HG02678 (cell line): Measurements from ENCODE around the gene MSTN.
"Not testable (repeated sequence)": the region's sequence is repeated elsewhere in the genome, so short reads cannot be mapped to it uniquely, and the experiment has no call there.

ENCODE experiments used
- ATAC-seq: cut with Tn5 transposase; IDR thresholded peaks from one replicate; pipeline ENCODE4 v1.9.1; 2021; ENCODE audit warnings: mild to moderate bottlenecking, moderate library complexity; ENCODE audit not compliant: unreplicated experiment

The MSTN gene

DNA sequence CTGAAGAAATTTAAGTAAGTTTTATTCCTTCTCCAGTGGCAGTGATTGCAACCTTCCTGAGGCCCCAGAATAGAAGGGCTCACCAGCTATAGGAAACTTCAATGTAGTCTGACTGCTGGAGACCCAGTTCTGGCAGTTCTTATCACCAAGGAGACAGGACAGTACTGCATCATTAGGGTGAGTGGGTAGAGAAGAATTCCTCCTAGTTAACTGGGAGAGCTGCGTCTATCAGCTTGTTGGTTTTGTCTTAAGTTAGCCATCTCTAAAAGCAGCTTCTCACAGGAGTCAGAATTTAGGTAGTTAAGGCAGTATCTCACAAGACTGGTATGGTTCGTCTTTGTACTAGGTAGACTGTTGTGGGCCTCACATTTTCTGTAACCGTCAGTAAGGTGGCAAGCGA, 3.3 kb upstream of the MSTN start:
- no peak for ATAC-seq

DNA sequence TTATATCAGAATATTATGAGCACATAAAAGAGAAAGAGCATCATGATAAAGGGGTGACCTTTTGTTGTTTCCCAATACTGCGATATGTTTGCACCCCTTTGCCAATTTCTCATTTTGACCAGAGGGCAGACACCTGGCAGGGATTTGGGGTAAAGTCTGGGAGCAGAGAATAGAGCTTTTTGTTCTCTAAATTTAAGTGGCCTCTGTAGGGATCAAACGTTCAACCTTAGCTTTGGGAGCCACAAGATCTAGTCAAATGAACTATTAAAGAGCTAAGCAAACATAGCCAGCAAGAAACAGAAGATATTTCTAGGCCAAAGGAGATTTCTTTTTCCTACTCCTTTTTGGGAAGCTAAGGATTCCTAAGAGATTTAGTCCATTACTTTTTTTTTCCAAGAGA, 1.1 kb upstream of the MSTN start:
- ATAC-seq = no peak

DNA sequence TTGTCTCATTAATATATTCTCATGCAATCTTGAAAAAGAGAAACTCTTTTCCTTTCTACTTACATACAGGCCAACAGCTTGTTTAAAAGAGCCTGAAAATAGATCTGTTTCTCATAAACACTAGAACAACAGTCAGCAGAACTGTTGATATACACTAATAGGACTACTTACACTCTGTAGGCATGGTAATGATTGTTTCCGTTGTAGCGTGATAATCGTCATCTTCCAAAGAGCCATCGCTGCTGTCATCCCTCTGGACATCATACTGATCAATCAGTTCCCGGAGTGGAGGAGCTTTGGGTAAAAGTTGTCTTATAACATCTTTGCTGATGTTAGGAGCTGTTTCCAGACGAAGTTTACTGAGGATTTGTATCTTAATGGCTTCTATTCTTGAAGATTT, 476 bp downstream of the MSTN start:
- no peak for ATAC-seq

DNA sequence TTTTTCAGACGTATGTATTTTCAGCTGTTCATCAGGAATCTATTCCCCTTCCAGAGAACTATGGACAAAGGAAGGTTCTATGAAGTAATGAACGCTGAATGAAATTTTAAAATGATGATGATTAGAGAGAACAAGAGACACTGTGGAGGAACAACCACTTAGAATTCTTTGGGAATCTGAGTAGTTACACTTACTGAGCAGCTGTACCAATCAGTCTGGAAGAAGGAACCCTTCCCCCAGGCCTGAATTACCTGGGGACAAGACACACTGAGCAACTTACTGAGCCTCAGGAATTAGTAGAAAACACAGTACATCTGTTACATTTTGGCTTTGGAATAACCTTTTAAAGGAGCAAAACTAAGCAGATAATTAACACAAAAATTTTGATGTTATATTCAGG, 1.9 kb downstream of the MSTN start:
- ATAC-seq = no peak

DNA sequence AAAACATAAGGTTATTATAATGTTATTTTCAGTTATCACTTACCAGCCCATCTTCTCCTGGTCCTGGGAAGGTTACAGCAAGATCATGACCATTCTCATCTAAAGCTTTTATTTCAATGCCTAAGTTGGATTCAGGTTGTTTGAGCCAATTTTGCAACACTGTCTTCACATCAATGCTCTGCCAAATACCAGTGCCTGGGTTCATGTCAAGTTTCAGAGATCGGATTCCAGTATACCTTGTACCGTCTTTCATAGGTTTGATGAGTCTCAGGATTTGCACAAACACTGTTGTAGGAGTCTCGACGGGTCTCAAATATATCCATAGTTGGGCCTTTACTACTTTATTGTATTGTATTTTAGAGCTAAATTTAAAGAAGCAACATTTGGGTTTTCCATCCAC, 2.5 kb downstream of the MSTN start:
- ATAC-seq = no peak

DNA sequence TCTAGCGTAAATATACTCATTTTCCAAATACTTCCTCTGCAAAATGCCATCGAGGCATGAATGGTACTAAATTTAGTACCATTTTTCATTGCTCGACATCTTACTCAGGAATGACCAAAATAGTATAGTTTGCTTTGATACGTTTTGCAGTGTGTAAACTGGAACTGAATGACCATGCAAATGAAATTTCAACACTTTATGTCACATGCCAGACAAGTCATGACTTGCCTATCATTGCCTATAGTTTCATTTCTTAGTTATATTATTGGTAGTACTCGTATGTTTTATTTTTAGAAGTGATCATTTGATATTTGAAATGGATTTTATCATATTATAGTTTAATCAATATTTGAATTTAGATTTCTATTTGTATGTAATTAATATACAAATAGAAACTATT, 9.1 kb downstream of the MSTN start:
- no peak for ATAC-seq

DNA sequence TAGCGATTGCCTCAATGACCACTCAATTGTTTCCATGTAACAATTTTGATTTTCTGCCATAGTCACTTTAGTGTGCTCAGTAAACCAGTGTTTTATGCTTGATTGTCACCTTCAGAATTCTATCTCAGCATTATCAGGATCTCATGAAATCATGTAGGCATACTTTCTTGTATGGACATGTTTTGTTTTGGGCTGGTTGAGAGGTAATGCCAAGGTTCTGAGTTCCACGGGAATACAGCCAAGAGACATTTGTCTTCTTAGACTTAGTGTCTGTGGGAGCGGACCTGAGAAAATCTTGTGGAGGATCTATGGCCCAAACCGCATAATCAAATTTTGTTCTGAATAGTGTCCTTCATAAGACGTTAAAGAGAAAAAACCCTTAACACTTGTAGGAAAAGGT, 10.2 kb downstream of the MSTN start:
- ATAC-seq = no peak

DNA sequence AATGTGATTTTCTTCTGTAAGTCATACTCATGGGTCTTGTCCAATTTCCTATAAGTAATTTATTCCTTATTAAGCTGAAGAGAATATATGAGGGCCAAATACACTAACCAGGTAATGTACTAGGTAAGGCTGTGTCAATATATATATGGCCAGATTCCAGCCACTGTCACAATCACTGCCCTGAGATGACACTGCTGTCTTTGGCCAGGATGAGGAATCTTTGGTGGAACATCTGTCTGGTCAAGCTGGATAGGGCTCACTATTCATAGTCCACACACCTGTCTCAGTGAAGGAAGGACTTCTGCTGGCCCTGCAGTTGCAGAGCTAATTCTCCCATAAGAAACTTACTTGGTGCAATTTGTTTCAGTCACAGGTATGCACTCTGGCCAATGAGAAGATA, 11.3 kb downstream of the MSTN start:
- ATAC-seq = no peak

DNA sequence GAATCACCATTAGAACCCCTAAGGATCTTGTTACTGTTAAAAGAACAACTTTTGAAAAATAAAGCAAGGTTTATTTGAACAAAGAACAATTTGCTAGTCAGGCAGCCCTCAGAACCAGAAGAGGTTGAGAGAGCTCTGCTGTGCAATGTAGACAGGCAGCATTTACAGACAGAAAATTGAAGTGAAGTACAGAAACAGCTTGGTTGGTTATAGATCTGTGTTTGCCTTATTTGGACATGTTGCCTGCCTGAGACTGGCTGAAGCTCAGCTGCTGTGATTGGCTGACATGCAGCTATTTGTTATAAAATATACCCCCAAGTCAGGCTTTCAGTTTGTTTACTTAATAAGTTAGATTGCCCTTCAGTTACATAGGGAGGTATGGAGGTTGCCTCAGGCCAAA, 12.5 kb downstream of the MSTN start:
- no peak for ATAC-seq

DNA sequence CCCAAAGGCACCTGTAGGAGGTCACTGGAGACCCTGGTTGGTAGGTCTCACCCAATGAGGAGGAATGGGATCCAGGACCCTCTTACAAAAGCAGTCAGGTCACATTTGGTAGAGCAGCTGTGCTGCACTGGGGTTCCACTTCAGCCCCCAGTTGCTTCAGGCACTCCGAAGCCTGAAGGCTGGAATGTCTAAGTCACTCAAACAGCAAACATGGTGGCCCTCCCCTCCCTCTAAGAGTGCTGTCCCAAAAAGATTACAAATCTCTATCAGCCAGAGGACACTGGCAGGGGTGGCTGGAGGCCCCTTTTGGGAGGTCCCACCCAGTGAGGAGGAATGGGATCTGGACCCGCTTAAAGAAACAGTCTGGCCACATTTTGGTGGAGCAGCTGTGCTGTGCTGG, 17.7 kb downstream of the MSTN start:
- no peak for ATAC-seq

DNA sequence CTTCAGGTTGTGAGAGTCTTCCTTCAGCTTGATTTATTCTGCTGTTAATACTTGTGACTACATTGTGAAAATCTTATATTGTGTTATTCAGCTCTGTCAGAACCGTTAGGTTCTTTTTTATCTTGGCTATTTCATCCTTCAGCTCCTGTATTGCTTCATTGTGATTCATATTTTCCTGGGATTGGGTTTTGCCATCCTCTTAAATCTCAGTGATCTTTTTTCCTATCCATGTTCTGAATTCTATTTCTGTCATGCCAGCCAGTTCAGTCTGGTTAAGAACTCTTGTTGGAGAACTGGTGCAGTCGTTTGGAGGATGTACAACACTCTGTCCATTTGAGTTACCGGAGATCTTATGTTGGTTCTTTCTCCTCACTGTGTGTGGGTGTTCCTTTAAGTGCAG, 19.1 kb downstream of the MSTN start:
- no peak for ATAC-seq

DNA sequence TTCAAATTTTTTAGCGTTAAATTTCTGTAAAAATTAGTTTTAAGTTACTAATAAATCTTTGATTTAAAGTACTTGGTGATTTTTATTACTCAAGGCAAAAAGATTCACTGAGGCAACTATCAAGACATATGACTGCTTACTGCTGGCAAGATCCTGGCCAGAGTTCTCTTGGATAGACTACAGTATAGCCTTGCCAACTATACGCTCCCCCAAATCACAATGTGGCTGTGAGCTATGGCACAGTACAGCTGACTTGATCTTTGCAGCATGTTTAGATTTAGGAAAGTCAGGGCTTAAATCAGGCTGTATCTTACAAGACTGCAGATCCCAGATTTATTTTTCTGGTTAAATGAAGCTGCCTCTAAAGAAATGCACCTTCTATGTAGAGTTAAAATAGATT, 26.5 kb downstream of the MSTN start:
- ATAC-seq = no peak

DNA sequence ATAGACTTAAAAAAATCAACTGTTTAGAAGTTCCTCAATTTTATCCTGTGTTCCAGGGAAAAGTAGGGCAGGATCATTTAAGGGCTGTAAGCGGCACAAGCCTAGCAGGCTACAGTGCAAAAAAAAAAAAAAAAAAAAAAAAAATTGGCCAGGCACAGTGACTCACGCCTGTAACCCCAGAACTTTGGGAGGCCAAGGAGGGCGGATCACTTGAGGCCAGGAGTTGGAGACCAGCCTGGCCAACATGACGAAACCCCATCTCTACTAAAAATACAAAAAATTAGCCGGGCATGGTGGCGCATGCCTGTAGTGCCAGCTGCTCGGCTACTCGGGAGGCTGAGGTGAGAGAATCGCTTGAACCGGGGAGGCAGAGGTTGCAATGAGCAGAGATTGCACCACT, 28.1 kb downstream of the MSTN start:
- ATAC-seq = not testable (repeated sequence)

DNA sequence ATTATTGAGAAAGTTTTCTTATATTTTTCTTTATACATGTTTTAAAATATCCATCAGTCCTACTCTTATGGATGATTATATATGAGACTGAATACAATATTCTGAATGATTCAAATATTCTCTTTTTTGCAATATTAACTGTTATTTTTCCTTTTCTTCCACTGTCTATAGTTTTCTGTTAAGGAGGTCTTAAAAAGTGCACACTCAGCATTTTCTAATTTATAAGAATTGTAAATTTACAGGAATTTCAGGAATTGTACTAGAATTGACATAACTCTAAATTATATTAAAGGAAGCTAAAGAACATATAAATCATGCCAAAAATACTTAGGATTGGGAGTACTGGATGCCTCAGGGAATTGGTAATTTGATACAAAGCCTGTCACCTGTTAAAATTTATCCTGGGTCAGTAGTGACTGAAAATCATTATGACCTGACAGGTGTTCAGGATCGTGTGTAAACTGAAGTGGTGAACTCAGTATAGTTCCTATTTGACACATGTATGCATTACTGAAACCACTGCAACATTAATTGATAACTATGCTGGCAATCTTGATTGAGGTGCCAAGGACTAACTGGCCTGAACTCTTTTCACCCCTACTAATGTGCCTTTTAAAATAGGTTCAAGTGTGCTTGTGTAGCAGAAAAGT, 30.4 kb downstream of the MSTN start:
- ATAC-seq = no peak

DNA sequence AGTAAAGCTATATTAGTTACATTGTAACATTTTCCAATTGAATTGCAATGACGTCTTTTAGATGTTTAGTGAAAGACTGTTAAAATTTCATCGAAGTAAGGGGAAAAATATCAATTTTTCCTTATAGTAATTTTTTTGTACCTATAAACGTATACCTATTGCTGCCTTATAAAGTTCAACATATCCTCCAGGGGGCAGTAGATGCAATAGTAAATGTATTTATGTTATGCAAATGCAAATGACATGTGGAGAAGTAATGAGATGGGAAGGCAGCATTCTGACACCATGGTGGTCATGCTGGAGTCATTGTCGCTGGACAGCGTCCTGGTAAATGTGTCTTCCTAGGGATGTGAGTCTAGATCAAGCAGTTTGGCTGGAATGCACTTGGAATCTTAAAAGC, 38.7 kb downstream of the MSTN start:
- ATAC-seq = peak; percentile 65

DNA sequence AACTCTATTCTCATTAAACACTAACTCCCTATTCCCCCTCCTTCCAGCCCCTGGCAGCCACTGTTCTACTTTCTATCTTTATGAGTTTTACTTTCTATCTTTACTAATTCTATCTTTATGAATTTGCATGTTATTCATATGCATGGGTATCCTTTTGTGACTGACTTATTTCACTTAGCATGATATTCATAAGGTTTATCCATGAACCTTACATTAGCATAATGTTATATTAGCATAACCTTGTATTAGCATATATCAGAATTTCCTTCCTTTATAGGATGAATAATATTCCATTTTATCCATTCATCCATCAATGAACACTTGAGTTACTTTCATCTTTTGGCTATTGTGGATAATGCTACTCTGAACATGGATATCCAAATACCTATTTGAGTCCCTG, 41.8 kb downstream of the MSTN start:
- no peak for ATAC-seq

DNA sequence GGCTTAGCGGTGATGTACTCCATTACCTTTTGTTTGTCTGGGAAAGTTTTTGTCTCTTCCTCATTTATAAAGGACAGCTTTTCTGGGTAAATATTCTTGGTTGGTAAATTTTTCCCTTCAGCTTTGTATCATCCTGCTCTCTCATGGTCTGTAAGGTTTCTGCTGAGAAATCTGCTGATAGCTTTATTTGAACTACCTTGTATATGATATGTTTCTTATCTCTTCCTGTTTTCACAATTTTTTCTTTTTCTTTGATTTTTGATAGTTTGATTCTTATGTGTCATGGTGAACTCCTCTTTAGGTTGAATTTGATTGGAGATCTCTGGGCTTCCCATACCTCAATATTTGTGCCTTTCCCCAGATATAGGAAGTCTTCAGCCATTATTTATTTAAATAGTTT, 44.7 kb downstream of the MSTN start:
- no peak for ATAC-seq

DNA sequence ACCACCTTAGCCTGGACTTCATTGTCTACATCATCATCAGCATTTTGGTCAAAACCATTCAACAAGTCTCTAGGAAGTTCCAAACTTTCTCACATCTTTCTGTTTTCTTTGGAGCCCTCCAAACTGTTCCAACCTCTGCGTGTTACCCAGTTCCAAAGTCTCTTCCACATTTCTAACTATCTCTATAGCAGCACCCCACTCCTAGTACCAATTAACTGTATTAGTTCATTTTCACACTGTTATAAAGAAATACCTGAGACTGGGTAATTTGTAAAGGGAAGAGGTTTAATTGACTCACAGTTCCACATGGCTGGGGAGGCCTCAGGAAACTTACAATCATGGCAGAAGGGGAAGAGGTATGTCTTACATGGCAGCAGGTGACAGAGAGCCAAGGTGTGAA, 46.6 kb downstream of the MSTN start:
- ATAC-seq = not testable (repeated sequence)
